Keratinocyte (primary cell): ENCODE results near the gene DAPL1.

Source experiments
- CTCF ChIP-seq, 3 experiments: IDR thresholded peaks in 1 of 3; conservative IDR thresholded peaks in 1 of 3; optimal IDR thresholded peaks in 1 of 3; 2 replicates in 2 of 3; 3 replicates in 1 of 3; pipeline versions ENCODE3 to v1.5.1; 2011; ENCODE audit warnings: low read length in 3 of 3, mild to moderate bottlenecking in 3 of 3, moderate library complexity in 2 of 3, control low read depth in 1 of 3, inconsistent platforms in 1 of 3; ENCODE audit not compliant: insufficient read depth in 2 of 3; ENCODE audit errors: extremely low read depth in 1 of 3
- EZH2 ChIP-seq: IDR thresholded peaks from one replicate; pipeline ENCODE4 v1.6.1; 2012; ENCODE audit warnings: inconsistent platforms, mild to moderate bottlenecking, low read length, moderate library complexity

- no peak for TF ChIP-seq CTCF (optimal IDR thresholded peaks at IDR 0.05 in 1 of 3, IDR thresholded peaks at IDR 0.05 in 1 of 3, conservative IDR thresholded peaks at IDR 0.05 in 1 of 3; ENCODE audit: extremely low read depth in 1 of 3, insufficient read depth in 2 of 3, low read length in 3 of 3)
- no peak for TF ChIP-seq EZH2
Observed at GRCh38 chr2:158830201-158830600, 35.1 kb downstream of the DAPL1 start.
